K562 (cell line): Measurements from ENCODE around the gene RNASEH2A. TPM values are rescaled to one million over a fixed set of nuclear protein-coding genes. Genes with fewer than 3 reads are reported as not detected.

Experiments
- ATAC-seq: fragments of 200-7000 bp; cut with Tn5 transposase; 3 replicates; pipeline ENCODE4 v1.9.1; 2020; ENCODE audit warnings: moderate library complexity
- BruUV-seq: library from RNA; stranded (reverse); fragments of 400-500 nt; replicated peaks from 2 replicates; lab custom pipeline; 2021; lab: Mats Ljungman, UMichigan
- CTCF ChIA-PET: fragments of 300-600 bp; formaldehyde crosslinking; extraction: SDS; loops from one replicate; lab custom pipeline; 2021; ENCODE audit warnings: low intra/inter-chr PET ratio; lab: Yijun Ruan, JAX
- POLR2A ChIA-PET: fragments of 300-600, 350-650 bp; sonication (Branson Sonifier 250); formaldehyde crosslinking; extraction: SDS; loops from one replicate; lab custom pipeline; 2021; ENCODE audit warnings: antibody characterized with exemption, inconsistent platforms; lab: Yijun Ruan, JAX
- DNase-seq, 4 experiments: peaks; one replicate each; pipeline versions ENCODE4 v3.0.0 to v3.0.0-alpha.2; 2011 to 2018; ENCODE audit warnings: low spot score in 3 of 4, mixed read lengths in 3 of 4; ENCODE audit errors: extremely low read depth in 1 of 4
- FAIRE-seq: peaks from 2 replicates; lab custom pipeline; 2011; peaks lifted over from hg19 to GRCh38; lab: Jason Lieb, UNC
- H2AFZ ChIP-seq: 2 replicates; pipeline ENCODE4 v1.6.0; 2011; ENCODE audit warnings: low read depth, low read length, control low read depth, inconsistent platforms
- H3K27ac ChIP-seq: fragments of 200-600 bp; 3 replicates; pipeline ENCODE4 v1.8.0; 2011; ENCODE audit warnings: low read depth, mild to moderate bottlenecking, control low read depth, inconsistent platforms, low read length, moderate library complexity, mixed read lengths; ENCODE audit errors: extremely low read depth
- H3K27me3 ChIP-seq, 2 experiments: fragments of 300-600 bp in 1 of 2; 2 replicates in 1 of 2; 3 replicates in 1 of 2; pipeline versions ENCODE4 v1.6.0 to v1.8.0; 2011; ENCODE audit warnings: inconsistent platforms in 2 of 2, low read length in 2 of 2, mild to moderate bottlenecking in 1 of 2, mixed read lengths in 1 of 2, moderate library complexity in 1 of 2; ENCODE audit not compliant: control insufficient read depth in 2 of 2, insufficient read depth in 2 of 2
- H3K36me3 ChIP-seq: fragments of 300-600 bp; 3 replicates; pipeline ENCODE4 v1.8.0; 2011; ENCODE audit warnings: mild to moderate bottlenecking, low read length, inconsistent platforms; ENCODE audit not compliant: control insufficient read depth, insufficient read depth
- H3K4me1 ChIP-seq, 2 experiments: fragments of 200-600 bp in 1 of 2; replicated peaks in 1 of 2; 2 replicates in 1 of 2; 3 replicates in 1 of 2; pipeline versions ENCODE4 v1.5.1 to v1.8.0; 2011; ENCODE audit warnings: inconsistent platforms in 2 of 2, low read length in 2 of 2, mild to moderate bottlenecking in 1 of 2, mixed read lengths in 1 of 2, moderate library complexity in 1 of 2; ENCODE audit not compliant: control insufficient read depth in 2 of 2, insufficient read depth in 2 of 2
- H3K4me2 ChIP-seq: 2 replicates; pipeline ENCODE4 v1.6.1; 2011; ENCODE audit warnings: low read length, control low read depth, inconsistent platforms, mixed read lengths; ENCODE audit not compliant: insufficient read depth
- H3K4me3 ChIP-seq: fragments of 200-600 bp; sonication (generic), shearing (Covaris generic); 2 replicates; pipeline ENCODE4 v1.5.1; 2016; ENCODE audit warnings: control low read depth, inconsistent platforms
- H3K79me2 ChIP-seq: fragments of 200-600 bp; 3 replicates; pipeline ENCODE4 v1.8.0; 2011; ENCODE audit warnings: low read length, inconsistent platforms; ENCODE audit not compliant: control insufficient read depth, insufficient read depth
- H3K9ac ChIP-seq, 2 experiments: 2 replicates each; pipeline versions ENCODE4 v1.6.0 to v1.6.1; 2011; ENCODE audit warnings: low read depth in 2 of 2, low read length in 2 of 2, control low read depth in 1 of 2, inconsistent platforms in 1 of 2, mild to moderate bottlenecking in 1 of 2, mixed read lengths in 1 of 2; ENCODE audit not compliant: insufficient read depth in 1 of 2
- H3K9me1 ChIP-seq: one replicate; pipeline ENCODE4 v1.6.0; 2011; ENCODE audit warnings: inconsistent platforms, mild to moderate bottlenecking, low read length, moderate library complexity; ENCODE audit not compliant: control insufficient read depth, insufficient read depth
- H3K9me3 ChIP-seq: replicated peaks from 2 replicates; pipeline ENCODE4 v1.5.1; 2011; ENCODE audit warnings: low read depth, low read length, inconsistent platforms; ENCODE audit not compliant: control insufficient read depth, insufficient read depth
- H4K20me1 ChIP-seq: replicated peaks from 2 replicates; pipeline ENCODE4 v1.6.1; 2011; ENCODE audit warnings: low read length, inconsistent platforms, mixed read lengths; ENCODE audit not compliant: control insufficient read depth, insufficient read depth
- BCL6 ChIP-seq: fragments of 250-450 bp; sonication (Bioruptor Pico); IDR thresholded peaks from 2 replicates; pipeline ENCODE4 v1.4.0; 2020
- CREM ChIP-seq: IDR thresholded peaks from 2 replicates; pipeline ENCODE4 v1.6.1; 2014; ENCODE audit warnings: antibody characterized with exemption, low read depth
- CTBP1 ChIP-seq: fragments of 450-650 bp; IDR thresholded peaks from 2 replicates; pipeline ENCODE4 v1.6.1; 2016; ENCODE audit warnings: borderline replicate concordance
- DPF2 ChIP-seq: fragments of 450-650 bp; IDR thresholded peaks from 2 replicates; pipeline ENCODE4 v1.6.1; 2016
- EP300 ChIP-seq: IDR thresholded peaks from 2 replicates; pipeline ENCODE4 v1.6.1; 2012; ENCODE audit warnings: low read length, improper control_type of control experiment
- MXI1 ChIP-seq: IDR thresholded peaks from 2 replicates; pipeline ENCODE4 v1.6.1; 2011; ENCODE audit warnings: low read depth, mild to moderate bottlenecking, improper control_type of control experiment, low read length
- POLR2G ChIP-seq: fragments of 200-400 bp; formaldehyde crosslinking; IDR thresholded peaks from 2 replicates; pipeline ENCODE4 v1.6.1; 2017; ENCODE audit warnings: low read depth, mild to moderate bottlenecking, antibody characterized with exemption, low read length, moderate library complexity
- TCF7 ChIP-seq: sonication (generic); IDR thresholded peaks from 2 replicates; pipeline ENCODE4 v1.6.1; 2016; ENCODE audit warnings: antibody characterized with exemption, borderline replicate concordance
- ZBTB26 ChIP-seq: fragments of 450-650 bp; formaldehyde crosslinking; IDR thresholded peaks from 2 replicates; pipeline ENCODE4 v1.4.0; 2022; ENCODE audit warnings: missing genetic modification characterization
- ZNF445 ChIP-seq: fragments of 250-450 bp; sonication (Bioruptor Pico); IDR thresholded peaks from 2 replicates; pipeline ENCODE4 v1.4.0; 2020; ENCODE audit warnings: low read depth, mild to moderate bottlenecking, moderate library complexity
- WGBS: fragments of 100-300 bp; shearing (Covaris generic); methylation state at CpG from one replicate; pipeline ENCODE4 v1.1.6; 2016; ENCODE audit warnings: low coverage, mixed read lengths; ENCODE audit not compliant: insufficient coverage; ENCODE audit errors: missing lambda C conversion rate; 5-methylcytosine and 5-hydroxymethylcytosine counted together
- in situ Hi-C: fragments of 300-500 bp; cut with MboI; formaldehyde crosslinking; loops from 4 replicates; pipeline ENCODE4 v1.15.0; 2018; ENCODE audit warnings: inconsistent platforms, mixed read lengths
- intact Hi-C: fragments of 100-400 bp; cut with micrococcal nuclease; formaldehyde crosslinking; loops from 2 replicates; pipeline ENCODE4 v1.14.2; 2022
- polyA plus RNA-seq, 8 experiments: library from polyadenylated mRNA; depleted of rRNA in 4 of 8; stranded (reverse) in 5 of 8; unstranded in 3 of 8; fragments of >200 nt; fragmentation: Nextera tagmentation in 2 of 8; fragmentation: Illumina TruSeq in 1 of 8; extraction: Ambion mirVana in 2 of 8; extraction: Trizol in 1 of 8; gene quantifications; 2 replicates each; pipeline versions ENCODE4 v1.2.1 to v1.2.3, GENCODE V29; 2011 to 2014; ENCODE audit warnings: inconsistent platforms in 1 of 8, missing spikeins in 1 of 8
- total RNA-seq, 7 experiments: library from RNA; depleted of rRNA in 6 of 7; stranded (reverse); fragments of >200 nt in 6 of 7; fragmentation: Illumina TruSeq in 2 of 7; extraction: Trizol in 2 of 7; gene quantifications; 2 replicates each; pipeline versions ENCODE4 v1.2.1 to v1.2.3, GENCODE V29; 2011 to 2021; ENCODE audit warnings: low replicate concordance in 1 of 7
- TF ChIP-seq, protein P1 (sequence below): fragments of 450-650 bp; IDR thresholded peaks from 2 replicates; pipeline ENCODE4 v1.6.1; 2016; ENCODE audit warnings: antibody characterized with exemption
- TF ChIP-seq, protein P2 (sequence below): sonication (generic); formaldehyde crosslinking; IDR thresholded peaks from 2 replicates; pipeline ENCODE4 v1.8.0; 2023; ENCODE audit warnings: mild to moderate bottlenecking, missing genetic modification reagents
- TF ChIP-seq, protein P3 (sequence below): sonication (generic); formaldehyde crosslinking; IDR thresholded peaks from 2 replicates; pipeline ENCODE4 v1.8.1; 2022; ENCODE audit warnings: missing genetic modification reagents

The RNASEH2A gene
- total and polyA plus RNA-seq, 9 of the 15 experiments (the other 6 are each of a cell fraction or from before 2014, with no cell fraction given): 22.3 to 78.0 (median 61.7) TPM

DNA sequence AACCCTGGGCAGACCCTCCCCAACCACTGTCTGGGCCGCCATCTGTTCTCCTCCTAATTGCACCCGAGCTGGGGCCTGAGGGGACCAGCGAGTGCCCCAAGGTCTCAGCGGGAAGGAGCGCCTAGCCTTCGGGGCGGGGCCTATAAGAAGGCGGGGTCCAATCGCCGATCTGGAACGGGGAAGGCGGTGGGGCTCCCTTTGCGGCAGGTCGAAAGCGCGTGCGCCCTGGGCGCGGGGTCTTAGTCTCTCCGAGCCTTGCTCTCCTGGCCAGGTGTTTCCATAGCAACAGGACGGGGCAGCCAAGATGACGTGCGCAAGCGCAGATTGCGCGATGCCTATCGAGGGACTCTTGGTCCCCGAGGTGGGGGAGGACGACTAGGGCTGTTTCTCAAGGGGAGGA lies 34.7 kb downstream of the RNASEH2A start (continued):
- 0 out of 2 replicates have a peak, but pooled peaks have one; percentile 17 for TF ChIP-seq DPF2
- TF ChIP-seq BCL6 (CRISPR knock-in tag): no peak
- peak; percentile 48 for TF ChIP-seq CTBP1
- TF ChIP-seq POLR2G: peak; percentile 54; the same call in 1 of the 2 replicates
- no peak for TF ChIP-seq ZNF445 (CRISPR knock-in tag)
- TF ChIP-seq MXI1: 0 out of 2 replicates have a peak, but pooled peaks have one; percentile 33
- TF ChIP-seq, protein P1, sequence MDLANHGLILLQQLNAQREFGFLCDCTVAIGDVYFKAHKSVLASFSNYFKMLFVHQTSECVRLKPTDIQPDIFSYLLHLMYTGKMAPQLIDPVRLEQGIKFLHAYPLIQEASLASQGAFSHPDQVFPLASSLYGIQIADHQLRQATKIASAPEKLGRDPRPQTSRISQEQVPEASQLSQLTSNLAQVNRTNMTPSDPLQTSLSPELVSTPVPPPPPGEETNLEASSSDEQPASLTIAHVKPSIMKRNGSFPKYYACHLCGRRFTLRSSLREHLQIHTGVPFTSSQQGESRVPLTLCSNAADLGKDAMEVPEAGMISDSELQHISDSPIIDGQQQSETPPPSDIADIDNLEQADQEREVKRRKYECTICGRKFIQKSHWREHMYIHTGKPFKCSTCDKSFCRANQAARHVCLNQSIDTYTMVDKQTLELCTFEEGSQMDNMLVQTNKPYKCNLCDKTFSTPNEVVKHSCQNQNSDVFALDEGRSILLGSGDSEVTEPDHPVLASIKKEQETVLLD: peak; percentile 47; the same call in 1 of the 2 replicates
- 0 out of 2 replicates have a peak, but pooled peaks have one; percentile 29 for TF ChIP-seq CREM
- TF ChIP-seq, all 486 proteins: peak for 20

GRCh38 chr19:12842511-12842910 lies 36.1 kb downstream of the RNASEH2A start:
- Histone ChIP-seq H3K4me1 (peaks cover 34 to 48% of the 10 kb centered on the region in 2 experiments), H3K79me2 (peaks cover 20% of the 10 kb centered on the region), H4K20me1 (peaks cover 6% of the 10 kb centered on the region; the same call in 1 of the 2 replicates), H3K9ac (no peak overlapping the region), H3K27me3 (no peaks in the 10 kb centered on the region; a peak in 1 of 5 replicates), H3K9me1 (peaks cover 4% of the 10 kb centered on the region), H3K4me3 (no peak overlapping the region), H2AFZ (no peak overlapping the region), H3K9me3 (no peaks in the 10 kb centered on the region), H3K27ac (no peak overlapping the region; the same call in 2 of the 3 replicates), H3K4me2 (no peak overlapping the region), H3K36me3 (peaks cover 19% of the 10 kb centered on the region; the same call in 2 of the 3 replicates)
- BruUV-seq: no TSS peak
- 93% methylated on average over 17 of the region's 18 CpGs for WGBS
- ATAC-seq (no peak), DNase-seq (no peak), FAIRE-seq (no peak)
- CTCF ChIA-PET: no interaction called here
- TF ChIP-seq EP300: no peak
- TF ChIP-seq, protein P2, sequence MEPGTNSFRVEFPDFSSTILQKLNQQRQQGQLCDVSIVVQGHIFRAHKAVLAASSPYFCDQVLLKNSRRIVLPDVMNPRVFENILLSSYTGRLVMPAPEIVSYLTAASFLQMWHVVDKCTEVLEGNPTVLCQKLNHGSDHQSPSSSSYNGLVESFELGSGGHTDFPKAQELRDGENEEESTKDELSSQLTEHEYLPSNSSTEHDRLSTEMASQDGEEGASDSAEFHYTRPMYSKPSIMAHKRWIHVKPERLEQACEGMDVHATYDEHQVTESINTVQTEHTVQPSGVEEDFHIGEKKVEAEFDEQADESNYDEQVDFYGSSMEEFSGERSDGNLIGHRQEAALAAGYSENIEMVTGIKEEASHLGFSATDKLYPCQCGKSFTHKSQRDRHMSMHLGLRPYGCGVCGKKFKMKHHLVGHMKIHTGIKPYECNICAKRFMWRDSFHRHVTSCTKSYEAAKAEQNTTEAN (CRISPR knock-in tag): 0 out of 2 replicates have a peak, but pooled peaks have one; percentile 57
- no peak for TF ChIP-seq ZBTB26 (CRISPR knock-in tag)
- no peak for TF ChIP-seq TCF7
- TF ChIP-seq, protein P3, sequence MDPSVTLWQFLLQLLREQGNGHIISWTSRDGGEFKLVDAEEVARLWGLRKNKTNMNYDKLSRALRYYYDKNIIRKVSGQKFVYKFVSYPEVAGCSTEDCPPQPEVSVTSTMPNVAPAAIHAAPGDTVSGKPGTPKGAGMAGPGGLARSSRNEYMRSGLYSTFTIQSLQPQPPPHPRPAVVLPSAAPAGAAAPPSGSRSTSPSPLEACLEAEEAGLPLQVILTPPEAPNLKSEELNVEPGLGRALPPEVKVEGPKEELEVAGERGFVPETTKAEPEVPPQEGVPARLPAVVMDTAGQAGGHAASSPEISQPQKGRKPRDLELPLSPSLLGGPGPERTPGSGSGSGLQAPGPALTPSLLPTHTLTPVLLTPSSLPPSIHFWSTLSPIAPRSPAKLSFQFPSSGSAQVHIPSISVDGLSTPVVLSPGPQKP (CRISPR knock-in tag): 0 out of 2 replicates have a peak, but pooled peaks have one; percentile 29
- POLR2A ChIA-PET: no interaction called here
- in situ Hi-C loops (no loop called here), intact Hi-C loops (loop anchor here (5.0 kb wide), 1 partner anchor 65 kb away; the partner anchor contains the start of gene HOOK2)
